Measurements from ENCODE around the gene RLN3.
"Not testable (repeated sequence)": the region's sequence is repeated elsewhere in the genome, so short reads cannot be mapped to it uniquely, and the experiment has no call there.

The RLN3 gene

GRCh38 chr19:14022469-14022868 lies 5.5 kb upstream of the RLN3 start:
- DNase-seq: no peak

DNA sequence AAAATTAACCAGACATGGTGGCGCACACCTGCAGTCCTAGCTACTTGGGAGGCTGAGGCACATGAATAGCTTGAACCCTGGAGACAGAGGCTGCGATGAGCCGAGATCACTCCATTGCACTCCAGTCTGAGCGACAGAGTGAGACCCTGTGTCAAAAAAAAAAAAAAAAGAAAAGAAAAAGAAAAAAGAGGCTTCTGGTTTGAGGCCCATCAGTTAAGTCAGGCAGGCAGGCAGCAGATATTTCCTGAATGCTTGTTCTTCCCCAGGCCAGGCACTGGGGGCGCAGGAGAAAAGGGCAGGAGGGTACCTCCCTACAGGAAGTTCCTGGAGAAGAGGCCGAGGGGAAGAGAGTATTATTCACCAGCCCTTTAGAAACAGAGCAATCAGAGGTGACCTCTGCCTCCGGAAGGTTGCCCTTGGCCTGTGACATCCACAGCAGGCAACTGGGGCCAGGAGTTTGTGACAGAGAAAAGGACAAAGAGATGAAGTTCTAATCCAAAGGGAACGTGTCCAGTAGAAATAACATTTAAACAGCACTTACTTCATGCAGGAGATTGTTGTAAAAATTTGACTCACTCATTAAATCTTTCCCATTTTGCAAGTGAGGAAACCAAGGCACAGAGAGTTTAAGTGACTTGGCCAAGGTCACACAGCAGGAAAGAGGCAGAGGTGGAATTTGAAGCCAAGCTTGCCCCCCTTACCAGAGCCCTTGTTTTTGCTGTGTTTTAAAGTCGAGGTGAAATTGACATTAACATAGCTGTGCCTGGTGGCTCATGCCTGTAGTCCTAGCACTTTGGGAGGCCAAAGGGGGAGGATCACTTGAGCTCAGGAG lies 4.3 kb upstream of the RLN3 start:
- DNase-seq: no peak

- not testable (repeated sequence) for DNase-seq
These were observed 1.2 kb upstream of the RLN3 start for GRCh38 chr19:14026652-14027192.

GRCh38 chr19:14028901-14029300 lies 953 bp downstream of the RLN3 start:
- no peak for DNase-seq

GRCh38 chr19:14030997-14031718 lies 3.2 kb downstream of the RLN3 start:
- no peak for DNase-seq

DNA sequence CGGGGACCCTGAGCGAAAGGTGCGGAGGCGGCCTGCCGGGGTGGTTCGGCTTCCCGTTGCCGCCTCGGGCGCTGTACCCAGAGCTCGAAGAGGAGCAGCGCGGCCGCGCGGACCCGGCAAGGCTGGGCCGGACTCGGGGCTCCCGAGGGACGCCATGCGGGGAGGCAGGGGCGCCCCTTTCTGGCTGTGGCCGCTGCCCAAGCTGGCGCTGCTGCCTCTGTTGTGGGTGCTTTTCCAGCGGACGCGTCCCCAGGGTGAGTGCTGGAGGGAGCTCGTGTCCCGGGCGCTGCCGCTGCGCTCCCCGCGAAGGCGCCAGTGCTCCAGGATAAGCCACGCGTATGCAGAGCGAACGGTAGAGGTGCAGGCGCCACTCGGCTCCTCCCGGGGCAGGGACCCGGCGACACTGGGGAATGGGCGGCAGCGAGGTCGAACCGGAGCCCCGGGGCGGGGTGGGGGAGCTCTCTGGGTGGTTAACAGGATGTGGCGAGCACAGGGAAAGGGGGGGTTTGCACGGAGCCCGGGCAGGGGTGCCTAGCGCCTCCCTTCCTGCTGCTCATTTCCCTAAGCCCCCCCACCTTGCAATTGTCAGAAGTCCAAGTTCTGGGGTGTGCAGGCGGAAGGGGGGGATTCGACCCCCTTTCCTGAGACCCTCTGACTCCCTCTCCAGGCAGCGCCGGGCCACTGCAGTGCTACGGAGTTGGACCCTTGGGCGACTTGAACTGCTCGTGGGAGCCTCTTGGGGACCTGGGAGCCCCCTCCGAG lies 4.0 kb downstream of the RLN3 start, which contains the start of gene IL27RA:
Gene IL27RA, plus strand, starts transcription at position 44 of the 762 bp plus-strand sequence. Its CDS starts 111 bp downstream, at position 155.
- DNase-seq: peak; percentile 83

GRCh38 chr19:14033946-14034345 lies 6.0 kb downstream of the RLN3 start:
- no peak for DNase-seq

DNA sequence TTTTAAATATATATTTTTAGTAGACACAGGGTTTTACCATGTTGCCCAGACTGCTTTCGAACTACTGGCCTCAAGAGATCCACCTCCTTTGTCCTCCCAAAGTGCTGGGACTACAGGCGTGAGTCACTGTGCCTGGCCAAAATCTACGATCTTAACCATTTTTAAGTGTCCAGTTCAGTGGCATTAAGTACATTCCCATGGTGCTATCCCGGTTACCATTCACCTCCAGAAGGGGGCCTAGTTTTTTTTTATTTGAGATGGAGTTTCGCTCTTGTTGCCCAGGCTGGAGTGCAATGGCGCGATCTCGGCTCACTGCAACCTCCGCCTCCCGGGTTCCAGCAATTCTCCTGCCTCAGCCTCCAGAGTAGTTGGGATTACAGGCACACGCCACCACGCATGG lies 7.2 kb downstream of the RLN3 start:
- DNase-seq: not testable (repeated sequence)

- no peak for DNase-seq
These were observed 7.8 kb downstream of the RLN3 start for GRCh38 chr19:14035706-14036105.

- no peak for DNase-seq
These were observed 11.2 kb downstream of the RLN3 start for GRCh38 chr19:14039181-14039580.

GRCh38 chr19:14042659-14043608 lies 15.0 kb downstream of the RLN3 start:
- DNase-seq: not testable (repeated sequence)

DNA sequence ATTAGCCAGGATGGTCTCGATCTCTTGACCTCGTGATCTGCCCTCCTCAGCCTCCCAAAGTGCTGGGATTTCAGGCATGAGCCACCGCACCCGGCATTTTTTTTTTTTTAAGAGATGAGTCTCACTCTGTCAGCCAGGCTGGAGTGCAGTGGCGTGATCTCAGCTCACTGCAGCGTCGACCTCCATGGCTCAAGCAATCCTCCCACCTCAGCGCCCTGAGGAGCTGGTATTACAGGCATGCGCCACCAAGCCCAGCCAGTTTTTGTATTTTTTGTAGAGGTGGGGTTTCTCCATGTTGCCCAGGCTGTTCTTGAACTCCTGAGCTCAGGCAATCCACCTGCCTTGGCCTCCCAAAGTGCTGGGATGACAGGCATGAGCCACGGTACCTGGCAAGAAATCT lies 19.9 kb downstream of the RLN3 start:
- not testable (repeated sequence) for DNase-seq

GRCh38 chr19:14048443-14049153 lies 20.6 kb downstream of the RLN3 start:
- DNase-seq: peak; percentile 20

- DNase-seq: no peak
These were observed 22.6 kb downstream of the RLN3 start for GRCh38 chr19:14050512-14050911.

DNA sequence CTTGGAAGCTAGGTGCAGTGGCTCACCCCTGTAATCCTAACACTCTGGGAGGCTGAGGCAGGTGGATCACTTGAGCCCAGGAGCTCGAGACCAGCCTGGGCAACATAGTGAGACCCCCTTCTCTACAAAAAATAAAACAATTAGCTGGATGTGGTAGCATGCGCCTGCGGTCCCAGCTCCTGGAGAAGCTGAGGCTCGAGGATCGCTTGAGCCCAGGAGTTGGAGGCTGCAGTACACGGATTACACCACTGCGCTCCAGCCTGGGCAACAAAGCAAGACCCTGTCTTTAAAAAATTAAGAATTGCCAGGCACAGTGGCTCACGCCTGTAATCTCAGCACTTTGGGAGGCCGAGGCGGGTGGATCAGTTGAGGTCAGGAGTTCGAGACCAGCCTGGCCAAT lies 23.0 kb downstream of the RLN3 start:
- DNase-seq: not testable (repeated sequence)

DNA sequence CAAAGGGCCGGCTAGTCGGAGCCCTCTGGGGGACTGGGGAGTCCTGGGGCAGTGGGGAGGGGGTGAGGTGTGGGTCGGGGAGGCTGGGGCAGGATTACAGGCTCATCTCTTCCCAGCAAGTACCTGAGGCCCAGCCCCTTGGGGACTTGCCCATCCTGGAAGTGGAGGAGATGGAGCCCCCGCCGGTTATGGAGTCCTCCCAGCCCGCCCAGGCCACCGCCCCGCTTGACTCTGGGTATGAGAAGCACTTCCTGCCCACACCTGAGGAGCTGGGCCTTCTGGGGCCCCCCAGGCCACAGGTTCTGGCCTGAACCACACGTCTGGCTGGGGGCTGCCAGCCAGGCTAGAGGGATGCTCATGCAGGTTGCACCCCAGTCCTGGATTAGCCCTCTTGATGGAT lies 24.0 kb downstream of the RLN3 start:
- no peak for DNase-seq

- DNase-seq: no peak
These were observed 24.5 kb downstream of the RLN3 start for GRCh38 chr19:14052470-14052869.

DNA sequence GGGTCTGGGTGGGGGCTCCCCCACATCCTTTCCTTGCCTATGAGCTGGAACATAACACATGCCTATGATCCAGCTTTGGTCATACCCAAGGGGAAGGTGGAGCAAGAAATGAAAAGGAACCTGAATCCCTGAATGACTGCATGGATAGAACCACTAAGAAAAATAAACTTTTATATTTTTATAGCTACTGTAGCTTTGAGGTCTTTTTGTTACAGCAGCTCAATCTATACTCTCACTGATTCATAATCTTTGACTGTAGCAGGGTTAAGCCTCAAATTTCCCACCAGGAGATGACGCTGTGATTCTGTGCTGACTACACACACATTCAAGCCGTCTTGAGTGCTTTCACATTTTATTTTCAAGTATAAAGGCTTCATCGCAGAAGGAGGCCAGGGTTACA lies 25.1 kb downstream of the RLN3 start:
- no peak for DNase-seq

DNA sequence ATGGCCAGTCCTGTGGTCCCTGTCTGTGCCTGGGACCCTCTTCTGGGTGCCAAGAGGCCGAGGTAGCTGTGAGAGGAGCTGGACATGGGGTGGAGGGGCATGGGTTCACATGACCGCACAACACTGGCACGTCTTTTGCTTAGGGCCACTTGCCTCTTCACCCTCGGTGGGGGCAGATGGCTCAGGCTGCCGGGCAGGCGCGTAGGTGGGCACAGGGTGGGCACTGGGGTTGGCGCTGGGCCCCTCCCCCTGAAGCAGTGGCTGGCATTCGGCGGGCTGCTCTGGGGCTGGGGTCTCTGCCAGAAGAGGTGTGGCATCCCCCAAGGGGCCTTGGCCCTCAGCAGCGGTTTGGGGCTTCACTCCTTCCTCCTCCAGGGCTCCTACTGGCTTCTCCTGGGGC lies 25.6 kb downstream of the RLN3 start:
- DNase-seq: no peak

GRCh38 chr19:14054099-14054498 lies 26.2 kb downstream of the RLN3 start:
- DNase-seq: no peak

- DNase-seq: no peak
These were observed 26.8 kb downstream of the RLN3 start for GRCh38 chr19:14054721-14055120.

All from KG1 (cell line).